Measurements from ENCODE around the gene MORN5.

The MORN5 gene

DNA sequence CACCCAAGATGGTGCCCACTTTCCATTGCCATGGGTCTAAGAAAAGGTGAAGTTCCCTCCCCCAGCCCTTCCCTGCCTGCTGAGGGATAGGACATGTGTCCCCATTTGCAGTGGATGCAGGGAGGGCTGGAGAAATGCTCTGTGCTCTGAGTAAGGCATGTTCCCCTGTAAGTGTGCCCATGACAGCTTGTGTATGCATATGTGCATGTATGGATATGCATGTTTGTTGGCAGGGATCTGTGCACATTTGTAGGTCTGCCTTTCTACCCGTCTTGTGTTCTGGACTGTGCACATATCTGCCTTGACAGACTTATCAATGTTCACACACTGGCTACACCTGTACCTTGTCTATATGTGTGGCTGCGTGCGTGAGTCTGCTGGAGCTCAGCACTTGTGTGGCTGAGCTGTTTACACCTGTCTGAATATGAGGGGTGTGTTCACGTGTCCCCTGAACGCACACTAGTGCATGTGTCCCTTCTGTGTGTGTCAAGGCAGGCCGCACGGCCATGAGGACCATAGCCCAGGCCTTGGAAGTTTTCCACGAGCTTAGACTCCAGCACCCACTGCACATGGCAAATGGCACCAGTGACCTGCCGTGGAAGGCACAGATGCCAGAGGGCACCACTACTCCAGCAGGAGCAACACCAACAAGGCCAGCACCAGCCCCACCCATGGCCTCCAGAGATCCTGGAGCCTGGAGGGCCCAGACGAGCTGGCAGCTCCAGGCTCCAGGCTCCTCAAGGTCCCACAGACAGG lies 39.2 kb upstream of the MORN5 start:
- no peak for TF ChIP-seq ZNF274 (IDR thresholded peaks at IDR 0.05; ENCODE audit: low read depth, low read length)
- H3K4me3 ChIP-seq (ENCODE audit: low read length), result no peak overlapping the region

GRCh38 chr9:122121391-122121790 lies 38.3 kb upstream of the MORN5 start:
- TF ChIP-seq ZNF274 (IDR thresholded peaks at IDR 0.05; ENCODE audit: low read depth, low read length), result no peak

GRCh38 chr9:122121931-122122330 lies 37.8 kb upstream of the MORN5 start:
- TF ChIP-seq ZNF274 (IDR thresholded peaks at IDR 0.05; ENCODE audit: low read depth, low read length), result no peak
- H3K4me3 ChIP-seq (ENCODE audit: low read length), result no peak overlapping the region

More at GRCh38 chr9:122121391-122121790, 38.3 kb upstream of the MORN5 start:
- H3K4me3 ChIP-seq (ENCODE audit: low read length), result no peak overlapping the region

DNA sequence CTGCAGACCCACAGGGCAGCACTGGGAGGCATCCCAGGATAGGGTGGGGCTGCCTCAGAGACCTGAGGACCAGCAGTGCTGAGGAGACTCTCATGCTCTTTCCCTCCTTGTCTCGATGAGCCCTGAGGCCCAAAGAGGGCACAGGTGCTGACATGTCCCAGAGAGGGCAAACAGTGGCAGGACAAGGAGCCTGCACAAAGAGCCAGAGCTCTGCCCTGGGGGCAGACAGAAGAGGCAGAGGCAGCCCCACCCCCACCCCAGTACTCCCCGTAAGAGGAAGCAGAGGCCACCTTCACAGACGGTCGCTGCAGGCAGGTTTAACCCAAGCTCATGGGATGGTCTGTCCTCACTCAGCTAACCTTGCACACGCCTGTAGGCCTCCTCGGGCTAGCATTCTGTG lies 37.2 kb upstream of the MORN5 start:
- no peak for TF ChIP-seq ZNF274 (IDR thresholded peaks at IDR 0.05; ENCODE audit: low read depth, low read length)

DNA sequence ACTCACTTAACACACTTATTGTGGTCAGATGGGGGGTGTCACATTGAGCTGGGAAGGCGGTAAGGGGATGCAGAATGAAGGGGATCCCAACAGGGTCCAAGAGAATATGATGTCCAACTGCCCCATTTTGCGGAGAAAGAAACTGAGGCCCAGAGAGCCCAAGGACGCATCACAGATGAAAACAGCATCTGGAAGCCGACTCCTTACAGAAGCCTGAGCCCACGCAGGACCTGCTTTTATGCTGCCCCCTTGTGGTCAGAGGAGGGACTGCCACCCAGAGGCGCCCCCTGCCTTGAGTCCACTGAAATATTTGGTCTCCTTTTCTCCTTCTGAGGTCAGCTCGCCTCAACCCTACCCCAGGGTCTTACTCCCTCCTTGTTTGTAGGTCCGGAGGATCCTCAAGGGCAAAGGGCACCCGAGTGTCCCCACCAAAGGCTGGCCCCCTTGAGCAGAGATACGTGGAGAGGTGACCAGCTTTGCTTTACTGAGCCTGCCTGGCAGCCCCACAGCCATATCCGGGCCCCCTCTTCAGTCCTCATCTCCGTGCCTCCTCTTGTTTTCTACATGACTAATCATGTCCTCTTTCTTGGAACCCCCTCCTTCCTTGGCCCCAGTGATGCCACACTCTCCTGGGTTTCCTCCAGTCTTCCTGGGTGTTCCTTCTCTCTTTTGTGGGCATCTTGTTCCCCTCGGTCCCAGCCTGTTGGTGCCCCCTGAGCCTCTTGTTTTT lies 36.6 kb upstream of the MORN5 start:
- H3K4me3 ChIP-seq (ENCODE audit: low read length), result no peak overlapping the region
- no peak for TF ChIP-seq ZNF274 (IDR thresholded peaks at IDR 0.05; ENCODE audit: low read depth, low read length)

More for the DNA sequence above, 37.2 kb upstream of the MORN5 start:
- no peak overlapping the region for H3K4me3 ChIP-seq (ENCODE audit: low read length)

GRCh38 chr9:122124048-122124447 lies 35.7 kb upstream of the MORN5 start:
- H3K4me3 ChIP-seq (ENCODE audit: low read length), result no peak overlapping the region
- TF ChIP-seq ZNF274 (IDR thresholded peaks at IDR 0.05; ENCODE audit: low read depth, low read length), result no peak

- H3K4me3 ChIP-seq (ENCODE audit: low read length), result no peak overlapping the region
- no peak for TF ChIP-seq ZNF274 (IDR thresholded peaks at IDR 0.05; ENCODE audit: low read depth, low read length)
Measured at GRCh38 chr9:122124528-122124927, 35.2 kb upstream of the MORN5 start.

DNA sequence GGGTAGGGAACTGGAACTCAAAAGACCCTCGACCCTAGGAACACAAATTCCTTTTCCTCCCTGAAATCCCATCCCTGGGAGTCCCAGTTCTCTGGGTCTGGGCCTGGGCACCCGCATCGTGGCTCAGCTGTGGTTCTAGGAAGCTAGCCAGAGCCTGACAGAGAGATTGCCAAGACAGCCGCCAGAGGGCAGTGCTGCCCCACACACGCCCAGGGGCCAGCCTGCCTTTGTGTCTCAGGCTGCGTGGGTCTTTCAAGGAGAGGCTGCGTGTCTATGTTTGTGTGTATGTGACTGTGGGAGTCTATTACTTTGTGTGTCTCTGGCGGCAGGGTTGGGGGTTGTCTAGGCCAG lies 34.6 kb upstream of the MORN5 start:
- H3K4me3 ChIP-seq (ENCODE audit: low read length), result no peak overlapping the region
- no peak for TF ChIP-seq ZNF274 (IDR thresholded peaks at IDR 0.05; ENCODE audit: low read depth, low read length)

DNA sequence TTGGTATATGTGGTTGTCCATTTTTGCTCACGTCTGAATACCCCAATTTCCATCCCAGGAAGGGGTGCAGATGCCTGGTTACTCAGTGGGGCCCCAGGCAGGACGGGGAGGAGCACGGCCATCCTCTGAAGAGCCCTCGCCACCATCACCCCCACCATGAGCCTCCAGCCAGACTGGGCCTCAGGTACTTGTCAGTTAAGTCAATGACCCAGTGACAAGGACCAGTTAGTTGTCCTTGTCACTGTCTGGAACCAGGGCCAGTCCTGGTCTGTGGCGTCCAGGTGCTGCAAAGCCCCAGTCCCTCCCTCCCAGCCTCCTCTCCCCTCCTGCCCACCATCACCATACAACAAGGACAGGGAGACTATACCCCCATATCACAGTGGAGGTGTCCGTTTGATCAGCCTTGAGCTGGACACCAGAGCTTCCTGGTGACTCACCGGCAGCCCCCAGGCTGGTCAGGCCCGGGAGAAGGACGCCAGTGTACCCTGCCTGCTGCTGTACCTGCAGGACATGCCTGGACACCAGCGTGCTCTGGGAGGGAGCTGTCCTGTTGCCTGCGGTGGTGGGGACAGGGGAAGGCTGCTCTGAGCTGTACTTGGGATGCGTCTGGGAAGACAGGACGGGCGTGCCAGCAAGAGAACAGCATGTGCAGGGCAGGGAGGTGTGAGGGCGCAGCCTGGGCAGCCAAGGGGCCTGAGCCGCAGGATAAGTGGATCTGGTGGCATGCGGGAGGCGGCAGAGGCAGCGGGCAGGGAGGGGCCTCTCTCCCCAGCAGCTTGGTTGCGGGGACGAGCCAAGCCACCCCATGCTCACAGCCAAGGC lies 34.0 kb upstream of the MORN5 start:
- no peak overlapping the region for H3K4me3 ChIP-seq (ENCODE audit: low read length)
- TF ChIP-seq ZNF274 (IDR thresholded peaks at IDR 0.05; ENCODE audit: low read depth, low read length), result no peak

DNA sequence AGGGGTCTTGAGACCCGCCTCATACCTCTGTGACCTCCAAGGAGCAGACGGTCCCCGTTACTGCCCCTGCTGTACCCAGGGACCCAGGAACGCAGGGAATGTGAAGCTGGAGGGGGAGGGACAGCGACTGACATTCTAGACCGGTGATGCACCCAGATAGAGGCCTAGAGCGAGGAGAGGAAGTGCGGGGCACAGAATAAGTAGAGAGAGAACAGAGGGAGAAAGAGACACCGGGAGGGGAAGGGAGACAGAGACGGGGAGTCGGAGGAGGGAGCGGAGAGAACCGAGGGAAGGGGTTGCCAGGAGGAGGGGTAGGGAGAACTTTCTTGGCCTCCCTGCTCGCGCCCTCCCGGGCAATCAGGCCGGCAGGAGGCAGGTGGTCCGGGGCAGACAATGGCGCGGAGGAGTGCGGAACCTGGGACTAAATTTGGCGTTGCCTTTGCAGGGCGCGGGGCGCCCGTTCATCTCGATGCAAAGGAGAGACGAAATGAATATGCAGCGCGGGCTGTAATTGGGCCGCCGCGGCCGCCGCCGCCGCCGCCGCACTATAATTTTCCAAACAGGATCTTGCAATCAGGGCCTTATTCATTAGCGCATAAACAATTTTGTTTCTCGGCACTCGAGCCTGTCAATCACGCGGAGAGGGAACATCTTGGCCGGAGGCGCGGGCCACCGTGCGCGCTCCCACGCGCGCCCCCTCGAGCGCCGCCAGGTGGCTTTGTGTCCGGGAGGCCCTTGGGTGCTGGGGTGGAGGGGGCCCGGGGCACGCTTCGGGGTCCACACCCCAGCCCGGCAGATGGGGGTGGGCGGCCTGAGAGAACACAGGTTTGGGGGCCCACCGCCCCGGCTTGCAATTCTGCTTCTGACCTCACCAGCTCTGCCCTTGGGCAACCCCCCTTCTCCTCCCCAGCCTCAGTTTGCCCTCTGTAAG lies 33.1 kb upstream of the MORN5 start:
- no peak for TF ChIP-seq ZNF274 (IDR thresholded peaks at IDR 0.05; ENCODE audit: low read depth, low read length)
- H3K4me3 ChIP-seq (ENCODE audit: low read length), result no peak overlapping the region; the same call in 1 of the 2 replicates

DNA sequence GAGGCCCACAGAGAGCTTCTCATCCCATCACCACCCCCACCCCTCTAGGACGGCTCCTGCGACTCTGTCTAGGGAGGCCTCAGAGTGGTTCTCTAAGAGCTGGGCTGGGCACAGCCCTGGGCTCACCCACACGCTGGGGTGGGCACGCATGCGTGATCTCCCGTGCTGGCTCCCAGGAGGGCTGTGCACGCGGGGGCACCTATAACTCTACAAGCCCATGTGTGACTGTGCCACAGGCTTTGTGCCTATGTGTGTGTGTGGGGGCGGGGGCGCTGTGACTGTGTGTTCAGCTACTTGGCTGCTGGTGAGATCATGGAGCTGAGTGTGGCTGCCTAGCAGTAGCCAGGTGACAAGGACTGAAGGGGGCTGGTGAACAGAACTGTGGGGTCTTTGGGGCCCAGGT lies 32.3 kb upstream of the MORN5 start:
- no peak for TF ChIP-seq ZNF274 (IDR thresholded peaks at IDR 0.05; ENCODE audit: low read depth, low read length)
- no peak overlapping the region for H3K4me3 ChIP-seq (ENCODE audit: low read length)

DNA sequence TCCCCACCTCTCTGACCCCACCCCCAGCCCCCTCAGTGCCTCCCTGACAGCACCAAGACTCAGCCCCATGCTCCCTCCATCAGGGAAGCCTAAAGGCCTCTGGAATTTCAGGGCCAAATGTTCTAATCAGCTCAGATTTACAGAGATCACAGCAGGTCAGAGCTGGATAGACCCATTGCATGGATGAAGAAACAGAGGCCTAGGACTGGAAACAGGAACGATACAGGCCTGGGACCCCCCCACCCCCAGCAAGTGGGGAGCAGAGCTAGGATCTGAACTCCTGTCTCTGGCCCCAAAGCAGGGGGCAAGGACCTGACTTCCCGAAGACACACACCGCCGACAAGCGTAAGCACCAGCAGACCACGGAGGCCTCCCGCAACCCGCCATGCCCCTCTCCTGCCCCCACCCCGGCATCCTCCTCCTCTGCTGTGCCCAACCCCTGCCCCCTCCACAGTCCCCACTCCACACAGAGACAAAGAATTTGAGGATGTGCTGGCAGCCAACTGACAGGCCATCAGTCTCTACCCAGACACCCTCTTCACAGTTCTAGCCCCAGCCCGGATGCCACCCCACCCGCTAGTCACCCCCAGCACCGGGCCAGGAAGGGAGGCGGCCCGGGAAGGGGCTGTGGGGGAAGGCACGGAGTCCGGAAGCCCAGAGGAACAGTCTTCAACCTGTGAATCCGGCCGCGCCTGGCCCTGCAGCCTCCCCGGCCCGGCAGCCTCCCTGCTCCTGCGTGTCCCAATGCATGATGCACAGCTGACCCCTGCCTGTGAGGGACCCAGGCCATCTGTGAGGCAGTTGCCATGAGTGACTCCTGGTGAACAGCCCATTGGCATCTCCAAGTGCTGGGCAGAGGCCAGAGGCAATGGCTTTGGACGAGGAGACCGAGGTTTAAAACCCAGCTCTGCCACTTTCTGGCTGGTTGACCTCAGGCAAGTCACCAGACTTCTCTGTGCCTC lies 31.4 kb upstream of the MORN5 start:
- TF ChIP-seq ZNF274 (IDR thresholded peaks at IDR 0.05; ENCODE audit: low read depth, low read length), result no peak

DNA sequence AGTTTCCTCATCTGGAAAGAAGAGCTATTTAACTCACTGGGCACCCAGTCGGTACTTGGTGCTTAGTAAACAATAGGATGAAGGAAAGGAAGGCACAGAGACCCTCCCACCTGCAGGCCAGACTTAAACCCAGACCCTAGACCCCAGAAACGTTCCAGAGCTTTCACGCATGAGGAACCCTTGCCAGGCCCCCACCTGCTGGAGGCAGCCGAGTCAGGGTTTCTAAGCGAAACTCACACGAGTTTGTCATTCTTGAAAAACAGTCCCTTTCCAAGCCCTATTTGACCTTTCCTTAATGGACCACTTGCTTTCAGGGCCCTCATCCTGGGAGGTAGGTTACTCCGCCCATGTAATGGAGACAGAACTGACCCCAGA lies 30.8 kb upstream of the MORN5 start:
- no peak overlapping the region for H3K4me3 ChIP-seq (ENCODE audit: low read length)
- TF ChIP-seq ZNF274 (IDR thresholded peaks at IDR 0.05; ENCODE audit: low read depth, low read length), result no peak

More for the DNA sequence above, 31.4 kb upstream of the MORN5 start:
- H3K4me3 ChIP-seq (ENCODE audit: low read length), result no peak overlapping the region

Measured in GM08714 (cell line).